ENCODE measurements around the gene ANKRD11.
"Not testable (repeated sequence)": the region's sequence is repeated elsewhere in the genome, so short reads cannot be mapped to it uniquely, and the experiment has no call there.

DNA sequence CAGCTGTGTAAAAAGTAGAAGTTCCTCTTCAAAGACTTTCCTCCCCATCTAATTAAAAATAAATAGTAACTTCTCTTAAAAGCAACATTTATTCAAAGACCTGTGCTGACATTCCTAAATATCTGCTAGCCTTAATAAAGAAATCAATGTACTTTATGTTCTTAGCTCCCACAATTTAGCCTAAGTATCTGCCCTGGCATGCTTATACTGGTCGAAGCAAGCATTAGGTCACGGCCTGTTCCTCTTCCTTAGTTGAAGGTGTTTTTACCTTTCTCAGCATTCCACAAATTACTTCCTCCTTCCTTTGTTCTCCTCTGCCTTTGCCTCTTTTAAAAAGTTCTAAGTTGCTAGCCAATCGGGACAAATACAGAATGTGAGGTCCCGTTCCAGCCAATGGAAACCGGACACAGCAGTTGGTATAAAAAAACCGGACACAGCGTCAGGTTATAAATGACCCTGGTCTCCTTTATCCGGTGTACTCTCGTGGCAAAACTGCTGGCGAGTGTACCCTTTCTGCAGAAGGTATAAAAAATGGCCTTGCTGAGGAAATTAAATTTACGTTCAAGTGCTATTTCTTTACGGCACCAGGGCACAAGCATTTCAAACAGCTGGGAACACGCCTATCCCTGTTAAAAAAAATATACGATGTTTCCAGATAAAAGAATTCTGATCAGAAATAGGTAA is 127.7 kb downstream of the ANKRD11 start:
- TF ChIP-seq, protein P1, sequence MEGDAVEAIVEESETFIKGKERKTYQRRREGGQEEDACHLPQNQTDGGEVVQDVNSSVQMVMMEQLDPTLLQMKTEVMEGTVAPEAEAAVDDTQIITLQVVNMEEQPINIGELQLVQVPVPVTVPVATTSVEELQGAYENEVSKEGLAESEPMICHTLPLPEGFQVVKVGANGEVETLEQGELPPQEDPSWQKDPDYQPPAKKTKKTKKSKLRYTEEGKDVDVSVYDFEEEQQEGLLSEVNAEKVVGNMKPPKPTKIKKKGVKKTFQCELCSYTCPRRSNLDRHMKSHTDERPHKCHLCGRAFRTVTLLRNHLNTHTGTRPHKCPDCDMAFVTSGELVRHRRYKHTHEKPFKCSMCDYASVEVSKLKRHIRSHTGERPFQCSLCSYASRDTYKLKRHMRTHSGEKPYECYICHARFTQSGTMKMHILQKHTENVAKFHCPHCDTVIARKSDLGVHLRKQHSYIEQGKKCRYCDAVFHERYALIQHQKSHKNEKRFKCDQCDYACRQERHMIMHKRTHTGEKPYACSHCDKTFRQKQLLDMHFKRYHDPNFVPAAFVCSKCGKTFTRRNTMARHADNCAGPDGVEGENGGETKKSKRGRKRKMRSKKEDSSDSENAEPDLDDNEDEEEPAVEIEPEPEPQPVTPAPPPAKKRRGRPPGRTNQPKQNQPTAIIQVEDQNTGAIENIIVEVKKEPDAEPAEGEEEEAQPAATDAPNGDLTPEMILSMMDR (conservative IDR thresholded peaks at IDR 0.05 in 1 of 2, IDR thresholded peaks at IDR 0.05 in 1 of 2; ENCODE audit: low read depth in 1 of 2, low read length in 2 of 2), result not testable (repeated sequence)
- TF ChIP-seq EZH2 (IDR thresholded peaks at IDR 0.05; ENCODE audit: low read length, missing control alignments), result not testable (repeated sequence)
